GM18868 (cell line): ENCODE data around the gene ZNF101.
A peak's percentile ranks its signal among the peaks of the same experiment; 100 is the strongest.

Source experiments
- ATAC-seq: cut with Tn5 transposase; IDR thresholded peaks from one replicate; pipeline ENCODE4 v1.9.1; 2021; ENCODE audit warnings: mild to moderate bottlenecking, moderate library complexity; ENCODE audit not compliant: unreplicated experiment

Gene ZNF101

DNA sequence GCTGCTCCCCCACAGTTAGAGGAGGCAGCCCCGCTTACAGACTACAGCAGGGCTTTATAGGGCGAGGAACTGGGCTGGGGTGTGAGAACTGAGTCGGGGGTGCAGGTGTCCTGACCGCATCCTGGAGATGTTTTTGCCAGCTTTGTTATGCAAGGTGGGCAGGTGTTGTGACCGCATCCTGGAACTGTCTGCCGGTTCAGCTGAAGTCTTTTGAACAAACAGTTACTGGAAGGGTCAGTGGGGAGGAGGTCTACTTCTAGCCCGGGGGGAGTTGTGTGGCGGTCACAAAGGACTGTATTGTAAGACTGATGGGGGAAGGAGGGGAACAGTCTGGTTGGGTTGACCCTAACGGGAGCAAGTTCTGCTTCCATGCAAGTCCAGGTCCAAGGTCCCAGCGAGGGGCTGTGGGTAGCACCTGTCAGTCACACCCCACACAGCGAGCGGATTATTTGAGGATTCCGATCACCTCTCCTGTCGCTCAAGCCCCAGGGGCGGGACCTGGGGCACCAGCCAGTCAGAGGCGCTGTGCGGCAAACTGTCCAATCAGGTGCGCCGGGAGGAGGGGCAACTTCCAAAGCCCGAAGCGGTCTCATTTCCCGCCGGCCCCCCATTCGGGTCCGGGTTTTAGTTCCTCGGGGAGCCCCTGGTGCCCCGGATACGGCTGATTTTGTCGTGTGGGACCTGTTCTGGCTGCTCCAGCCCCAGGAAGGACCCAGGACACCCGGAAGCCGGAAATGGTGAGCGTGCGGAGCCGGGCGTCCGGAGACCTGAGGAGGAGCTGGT is at the start of gene ZNF101:
TSS of gene ZNF101 (plus strand) at position 610 of the 783 bp plus-strand sequence. CDS start at position 735, 125 bp downstream.
- ATAC-seq = peak; percentile 73

DNA sequence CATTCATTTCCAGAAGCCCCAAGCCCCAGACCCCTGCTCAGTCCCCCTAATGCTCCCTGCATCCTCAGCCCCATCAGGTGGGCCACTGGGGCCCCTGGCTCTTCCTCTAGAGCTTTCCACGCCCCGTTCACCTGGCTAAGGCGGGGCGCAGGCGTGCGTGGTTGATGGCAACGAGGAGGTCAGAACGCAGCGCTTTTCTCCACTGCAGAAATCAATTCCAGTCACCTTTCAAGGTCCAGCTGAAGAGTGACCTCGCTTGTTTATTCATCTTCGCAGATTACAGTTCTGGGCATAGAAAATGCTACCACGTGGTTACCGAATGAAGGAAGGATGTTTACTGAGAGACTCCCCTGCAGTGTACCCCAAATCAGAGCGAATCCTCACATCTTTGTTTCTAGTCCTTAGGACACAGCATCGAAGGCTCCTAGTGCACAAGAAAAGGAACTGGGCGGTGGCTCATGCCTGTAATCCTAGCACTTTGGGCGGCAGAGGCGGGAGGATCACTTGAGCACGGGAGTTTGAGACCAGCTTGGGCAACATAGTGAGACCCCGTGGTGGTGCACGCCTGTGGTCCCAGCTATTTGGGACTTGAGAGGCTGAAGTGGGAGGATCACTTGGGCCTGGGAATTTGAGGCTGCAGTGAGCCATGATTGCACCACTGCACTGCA is 49.3 kb upstream of the ZNF101 start:
- ATAC-seq = no peak

DNA sequence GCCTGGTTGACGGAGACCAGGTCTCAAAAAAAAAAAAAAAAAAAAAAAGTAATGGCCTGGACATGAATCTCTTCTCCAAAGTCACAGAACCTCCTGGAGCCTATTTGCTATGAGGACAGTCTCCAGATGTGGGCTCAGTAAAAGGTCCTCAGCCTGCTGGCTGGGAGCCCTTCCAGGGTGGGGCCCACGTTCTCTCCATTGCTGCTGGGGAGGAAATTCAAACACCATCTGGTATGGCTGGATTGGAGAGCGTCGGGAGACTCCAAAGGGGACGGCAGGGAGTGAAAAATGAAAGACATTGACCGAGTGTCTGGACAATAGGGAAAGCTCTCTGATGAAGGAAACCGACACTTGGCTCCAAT is 48.8 kb upstream of the ZNF101 start:
- no peak for ATAC-seq

GRCh38 chr19:19623383-19623782 is 45.3 kb upstream of the ZNF101 start:
- ATAC-seq = no peak

DNA sequence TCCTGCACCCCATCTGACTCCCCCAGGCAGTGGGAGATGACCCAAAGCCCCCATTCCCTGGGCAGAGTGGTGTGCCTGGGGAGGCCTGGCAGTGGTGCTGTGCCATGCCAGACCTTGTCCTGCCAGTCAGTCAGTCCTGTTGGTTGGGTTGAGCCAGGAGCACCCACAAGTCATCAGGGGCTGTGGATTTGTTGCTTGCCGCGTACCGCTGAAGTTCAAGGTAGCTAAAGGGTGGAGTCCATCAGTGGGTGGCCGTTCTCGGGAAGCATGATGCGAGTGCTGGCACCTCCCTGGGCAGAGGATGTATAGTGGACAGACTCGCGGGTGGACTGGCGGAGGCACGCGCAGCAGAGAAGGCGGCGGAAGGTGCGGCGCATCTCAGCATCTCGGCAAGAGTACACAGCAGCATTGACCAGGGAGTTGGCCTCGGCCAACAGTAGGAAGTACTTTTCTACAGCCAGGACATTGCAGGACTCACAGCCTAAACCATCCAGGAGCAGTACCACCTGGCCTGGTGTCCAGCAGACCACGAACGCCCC is 44.5 kb upstream of the ZNF101 start:
- no peak for ATAC-seq

- ATAC-seq = no peak
Measured at GRCh38 chr19:19626516-19627472, 41.8 kb upstream of the ZNF101 start.

DNA sequence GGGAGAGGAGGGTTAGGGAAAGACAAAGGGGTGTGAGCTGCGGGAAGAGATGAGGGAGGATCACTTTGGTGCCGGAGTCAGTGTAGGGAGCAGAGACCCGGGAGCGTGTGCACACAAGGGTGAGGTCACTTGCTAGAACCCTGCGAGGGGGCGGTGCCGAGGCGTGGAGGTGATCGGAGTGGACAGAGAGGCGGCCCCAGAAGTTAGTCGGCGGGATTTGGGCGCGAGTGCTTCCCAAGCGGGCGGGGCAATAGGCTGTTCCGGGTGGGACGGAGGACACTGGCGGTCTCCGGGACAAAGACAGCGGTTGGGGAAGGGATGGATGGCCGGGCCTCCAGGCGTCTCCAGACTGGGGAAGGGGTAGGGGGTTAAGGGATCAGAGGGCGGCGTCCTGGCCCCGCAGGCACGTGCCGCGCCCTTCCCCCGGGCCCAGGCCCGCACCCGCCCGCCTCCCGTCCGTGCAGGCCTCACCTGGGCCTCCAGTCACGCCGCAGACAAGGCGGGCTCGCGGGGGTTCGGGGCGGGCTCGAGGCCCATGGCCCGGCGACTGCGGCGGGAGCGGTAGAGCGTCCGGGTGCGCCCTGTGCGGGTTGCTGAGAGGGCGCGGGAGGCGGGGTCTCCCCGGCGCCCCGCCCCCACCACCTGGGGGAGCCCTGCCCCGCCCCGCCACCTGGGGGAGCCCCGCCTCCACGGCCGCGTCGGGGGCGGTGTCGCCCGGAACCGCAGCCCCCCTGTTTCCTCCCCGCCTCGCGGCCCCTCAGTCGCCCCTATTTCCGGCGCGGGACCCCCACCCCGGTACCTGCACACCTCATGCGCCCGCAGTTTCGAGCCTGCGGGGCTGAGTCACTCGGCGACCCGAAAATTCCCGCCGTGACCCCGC is 40.8 kb upstream of the ZNF101 start, which contains the start of gene LPAR2:
TSS of gene LPAR2 (minus strand) at position 600 of the 880 bp plus-strand sequence. CDS start 945 bp downstream, outside the sequence.
- peak; percentile 61 for ATAC-seq

DNA sequence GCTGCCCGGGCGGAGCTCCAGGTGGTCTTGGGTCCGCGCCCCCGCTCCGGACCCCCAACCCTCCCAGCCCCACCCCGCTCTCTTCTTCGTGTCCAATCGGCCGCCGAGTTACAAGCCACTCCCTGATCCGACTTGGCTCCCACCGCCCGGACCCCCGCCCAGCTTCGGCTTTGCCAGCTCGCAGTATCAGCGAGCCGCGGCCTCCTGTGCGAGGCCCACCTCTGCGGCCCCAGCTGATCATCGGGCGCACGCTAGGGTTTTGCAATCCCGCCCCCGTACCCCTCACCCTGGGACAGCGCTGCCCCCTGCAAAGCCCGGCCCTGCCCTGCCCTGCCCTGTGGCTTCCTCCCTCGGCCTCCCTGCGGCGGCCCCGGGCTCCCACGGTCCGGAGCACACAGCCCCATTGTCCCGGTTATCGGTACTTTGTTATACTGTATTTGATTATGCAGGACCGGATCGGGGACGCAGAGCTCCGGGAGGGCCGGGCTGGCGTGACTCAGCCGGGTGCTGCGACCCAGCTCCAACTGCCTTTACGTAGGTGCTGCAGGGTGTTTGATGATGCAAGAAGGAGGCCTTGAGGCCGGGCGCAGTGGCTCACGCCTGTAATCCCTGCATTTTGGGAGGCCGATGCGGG is 40.0 kb upstream of the ZNF101 start:
- ATAC-seq = peak; percentile 13

DNA sequence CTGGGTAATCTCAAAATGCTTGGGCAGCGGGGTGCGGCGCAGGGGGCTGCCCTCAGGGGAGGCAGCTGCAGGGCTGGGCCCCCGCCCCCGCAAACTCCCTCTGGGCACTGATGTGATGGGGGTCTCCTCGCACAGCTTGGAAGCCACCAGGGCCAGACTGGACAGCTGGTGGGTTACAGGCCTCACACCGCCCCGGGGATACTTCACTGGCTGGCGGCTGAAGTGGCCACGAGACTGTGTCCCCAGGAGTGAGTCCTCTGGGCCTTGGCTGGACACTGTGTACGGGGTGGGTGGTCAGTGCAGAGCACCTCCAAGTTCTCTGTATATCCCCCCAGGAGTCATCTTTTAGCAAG is 38.6 kb upstream of the ZNF101 start:
- no peak for ATAC-seq

DNA sequence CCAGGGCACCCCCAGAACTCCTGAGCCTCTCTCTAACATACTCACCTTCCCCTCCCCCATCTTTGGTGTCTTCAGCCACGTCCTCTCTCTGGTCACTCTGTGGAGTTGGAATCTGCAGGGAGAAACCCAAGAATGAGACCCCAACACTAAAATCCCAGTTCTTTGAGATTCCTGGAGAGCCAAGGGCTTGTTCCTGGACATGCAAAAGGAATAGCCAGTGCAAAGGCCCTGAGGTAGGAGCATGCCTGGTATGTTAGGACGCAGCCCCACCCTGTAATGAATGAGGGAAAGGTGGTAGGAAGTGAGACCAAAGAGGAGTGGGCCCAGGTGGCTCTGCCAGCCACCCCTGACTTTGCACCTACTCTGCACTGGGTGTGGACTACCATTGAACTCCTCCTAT is 38.2 kb upstream of the ZNF101 start:
- ATAC-seq = no peak

DNA sequence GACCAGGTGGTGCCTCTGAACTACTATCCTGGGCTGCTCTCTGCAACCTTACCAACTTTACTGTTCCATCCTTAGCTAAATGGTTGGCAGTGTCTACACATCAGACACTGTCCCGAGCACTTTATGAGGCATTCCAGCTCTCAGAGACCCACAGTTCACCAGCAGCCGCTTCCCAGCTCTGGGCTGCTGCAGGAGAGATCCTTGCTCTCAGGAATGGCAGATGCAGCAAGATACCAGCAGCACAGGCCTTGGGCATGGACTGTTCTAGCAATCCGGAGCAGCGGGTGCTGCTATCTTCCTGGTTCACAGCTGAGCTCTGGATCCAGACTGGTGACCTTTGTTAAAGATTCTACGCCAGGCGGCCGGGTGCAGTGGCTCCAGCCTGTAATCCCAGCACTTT is 37.3 kb upstream of the ZNF101 start:
- ATAC-seq = no peak

DNA sequence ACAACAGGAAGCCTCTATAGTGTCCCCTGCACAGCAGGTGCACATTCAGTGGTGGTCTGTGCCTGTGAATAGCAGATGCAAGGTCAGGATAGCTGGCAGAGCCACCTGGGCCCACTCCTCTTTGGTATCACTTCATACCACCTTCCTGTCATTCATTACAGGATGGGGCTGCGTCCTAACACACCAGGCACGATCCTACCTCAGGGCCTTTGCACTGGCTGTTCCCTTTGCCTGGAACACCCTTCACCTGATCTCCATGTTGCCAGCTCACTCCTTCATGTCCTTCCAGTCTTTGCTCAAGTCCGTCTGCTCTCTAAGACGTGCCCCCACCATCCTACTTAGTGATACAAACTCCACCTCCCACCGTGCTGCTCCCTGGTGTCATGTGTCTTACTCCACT is 36.0 kb upstream of the ZNF101 start:
- ATAC-seq = no peak

DNA sequence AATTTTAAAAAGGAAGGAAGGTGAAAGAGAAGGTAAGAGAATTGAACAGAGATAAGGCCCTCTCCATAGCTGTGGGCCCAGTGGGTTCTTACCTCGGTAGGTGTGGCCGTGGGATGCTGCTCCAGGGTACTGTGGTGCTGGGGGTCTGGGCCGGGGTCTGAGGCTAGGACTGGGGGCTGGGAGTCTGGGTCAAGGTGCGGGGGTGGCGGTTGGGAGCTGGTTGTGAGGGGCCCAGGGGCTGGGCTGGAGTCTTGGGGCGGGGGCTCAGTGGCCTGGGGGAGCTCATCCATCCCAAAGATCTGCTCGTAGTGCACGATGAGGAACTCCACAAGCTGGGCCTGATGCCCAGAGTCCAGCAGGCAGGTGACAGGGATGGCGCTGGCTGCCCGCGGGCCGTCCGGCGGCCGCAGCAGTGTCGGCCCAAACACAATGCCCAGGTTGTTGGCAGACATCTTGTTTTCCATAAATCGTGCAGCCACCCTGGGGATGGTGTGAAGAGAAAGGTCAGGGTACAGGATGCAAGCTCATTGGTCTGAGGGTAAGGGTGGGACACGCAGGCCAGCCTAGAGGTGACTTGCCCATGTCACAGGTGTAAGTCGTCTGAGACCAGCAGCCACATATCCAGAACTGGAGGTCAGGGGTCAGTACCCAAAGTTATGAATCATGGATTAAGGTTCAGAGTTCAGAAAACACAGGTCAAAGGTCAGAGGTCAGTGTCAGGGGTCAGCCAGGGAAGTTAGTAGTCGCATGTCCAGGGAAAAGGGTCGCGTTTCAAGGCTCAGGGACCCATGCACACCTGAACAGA is 34.7 kb upstream of the ZNF101 start:
- no peak for ATAC-seq

GRCh38 chr19:19634516-19635312 is 33.9 kb upstream of the ZNF101 start:
- ATAC-seq = no peak

DNA sequence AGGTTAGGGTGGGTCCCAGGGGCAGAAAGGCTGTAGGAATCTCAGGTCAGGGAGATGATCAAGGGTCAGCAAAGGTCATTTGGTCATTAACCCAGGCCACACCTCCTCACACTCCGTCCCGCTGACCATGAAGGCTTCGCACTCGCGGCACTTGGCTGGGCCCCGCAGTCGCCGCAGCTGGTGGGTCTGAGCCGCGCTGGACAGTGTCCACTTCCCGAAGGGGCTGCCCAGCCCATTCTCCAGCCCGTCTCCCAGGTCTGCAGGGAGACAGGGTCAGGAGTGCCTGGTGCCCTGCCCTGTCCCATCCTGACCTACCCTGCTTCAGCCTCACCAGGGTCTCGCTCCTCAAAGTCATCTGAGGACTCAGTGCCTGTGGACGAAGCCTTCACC is 33.3 kb upstream of the ZNF101 start:
- ATAC-seq = no peak

GRCh38 chr19:19636573-19637185 is 32.0 kb upstream of the ZNF101 start:
- no peak for ATAC-seq

- no peak for ATAC-seq
Measured at GRCh38 chr19:19637186-19637522, 31.5 kb upstream of the ZNF101 start.
